ENCODE results near the gene WSB1. TPM values are rescaled to one million over a fixed set of nuclear protein-coding genes. Genes with fewer than 3 reads are reported as not detected.

WSB1 gene
- total and polyA plus RNA-seq, 2 experiments from 2014 or later, result 101 to 108 TPM

GRCh38 chr17:27289856-27290255 lies 4.1 kb upstream of the WSB1 start:
- DNase-seq (ENCODE audit: low spot score) (no peak), ATAC-seq (no peak)
- H3K27me3 Mint-ChIP-seq (ENCODE audit: insufficient read depth, low read depth, poor library complexity), result peaks cover 8% of the 10 kb centered on the region

More at GRCh38 chr17:27289856-27290255, 4.1 kb upstream of the WSB1 start:
- no peaks in the 10 kb centered on the region for H3F3A ChIP-seq (replicated peaks; ENCODE audit: low read depth)
- Mint-ChIP-seq H3K9me3 (no peaks in the 10 kb centered on the region), H3K4me1 (peaks cover 8% of the 10 kb centered on the region; the same call in 2 of the 3 replicates), H3K4me3 (no peak overlapping the region), H3K27ac (no peak overlapping the region), H3K36me3 (ENCODE audit: low read depth) (no peaks in the 10 kb centered on the region)
- no peaks in the 10 kb centered on the region for H3K9me2 ChIP-seq (ENCODE audit: insufficient read depth)
- peaks cover 4% of the 10 kb centered on the region; the same call in 1 of the 2 replicates for H3K4me1 ChIP-seq (ENCODE audit: insufficient read depth)
- no peak overlapping the region for H3K4me2 ChIP-seq
- H3K27me3 ChIP-seq (ENCODE audit: insufficient read depth), result no peaks in the 10 kb centered on the region
- H3K79me2 ChIP-seq (replicated peaks; ENCODE audit: insufficient read depth), result peaks cover 7% of the 10 kb centered on the region
- H3K4me3 ChIP-seq, result no peak overlapping the region
- H2AFZ ChIP-seq, result no peak overlapping the region
- TF ChIP-seq STAT1 (IDR thresholded peaks at IDR 0.05; ENCODE audit: unreplicated experiment) (no peak), ETS1 (IDR thresholded peaks at IDR 0.05) (no peak), JUNB (IDR thresholded peaks at IDR 0.05; ENCODE audit: unreplicated experiment) (no peak), ZNF114 (CRISPR knock-in tag; IDR thresholded peaks at IDR 0.05) (no peak), CREB1 (CRISPR knock-in tag; IDR thresholded peaks at IDR 0.05; ENCODE audit: low read depth) (no peak), ZNF462 (CRISPR knock-in tag; IDR thresholded peaks at IDR 0.05) (no peak), POLR2AphosphoS5 (IDR thresholded peaks at IDR 0.05; ENCODE audit: low read depth) (no peak), EZH2 (IDR thresholded peaks at IDR 0.05; ENCODE audit: low read depth, unreplicated experiment) (no peak), REST (IDR thresholded peaks at IDR 0.05; ENCODE audit: unreplicated experiment) (no peak), NANOG (IDR thresholded peaks at IDR 0.05; ENCODE audit: borderline replicate concordance) (no peak), CTCF (conservative IDR thresholded peaks at IDR 0.05; ENCODE audit: low read depth in 2 of 2) (no peak), ZNF331 (CRISPR knock-in tag; IDR thresholded peaks at IDR 0.05; ENCODE audit: low read depth) (no peak), EZH2phosphoT487 (IDR thresholded peaks at IDR 0.05; ENCODE audit: unreplicated experiment) (no peak)
- H3K27ac ChIP-seq (ENCODE audit: low read depth), result no peak overlapping the region
- no peaks in the 10 kb centered on the region for H3K36me3 ChIP-seq (ENCODE audit: insufficient read depth)
- H4K20me1 ChIP-seq (replicated peaks; ENCODE audit: insufficient read depth), result no peaks in the 10 kb centered on the region

All from GM23338 (cell line).